Smooth muscle cell (in vitro differentiated cells): ENCODE measurements around the gene IL17RD. TPM values are rescaled to one million over a fixed set of nuclear protein-coding genes. Genes with fewer than 3 reads are reported as not detected.

Experiments
- DNase-seq: peaks from one replicate; lab custom pipeline; 2025; ENCODE audit not compliant: unreplicated experiment; lab: John Stamatoyannopoulos, UW
- H2AFZ ChIP-seq: fragments of 200-600 bp; sonication (generic); 2 replicates; pipeline ENCODE4 v1.6.0; 2016; ENCODE audit warnings: antibody characterized with exemption, low read depth, mild to moderate bottlenecking
- H3F3A ChIP-seq: fragments of 200-600 bp; sonication (generic); 2 replicates; pipeline ENCODE4 v1.6.0; 2017; ENCODE audit warnings: antibody characterized with exemption, low read depth
- H3K27ac ChIP-seq: fragments of 200-600 bp; sonication (generic); 2 replicates; pipeline ENCODE4 v1.5.1; 2016; ENCODE audit warnings: low read depth, mild to moderate bottlenecking
- H3K27me3 ChIP-seq: fragments of 200-600 bp; sonication (generic); 2 replicates; pipeline ENCODE4 v1.6.1; 2016; ENCODE audit warnings: low read depth, mild to moderate bottlenecking
- H3K36me3 ChIP-seq: fragments of 200-600 bp; sonication (generic); 2 replicates; pipeline ENCODE4 v1.5.1; 2016; ENCODE audit warnings: low read depth
- H3K4me1 ChIP-seq: fragments of 200-600 bp; sonication (generic); 2 replicates; pipeline ENCODE4 v1.5.1; 2016; ENCODE audit warnings: low read depth
- H3K4me2 ChIP-seq: fragments of 200-600 bp; sonication (generic); 2 replicates; pipeline ENCODE4 v1.6.0; 2016; ENCODE audit warnings: mild to moderate bottlenecking
- H3K4me3 ChIP-seq: fragments of 200-600 bp; sonication (generic); 2 replicates; pipeline ENCODE4 v1.5.1; 2016; ENCODE audit warnings: mild to moderate bottlenecking
- H3K79me2 ChIP-seq: fragments of 200-600 bp; sonication (generic); 2 replicates; pipeline ENCODE4 v1.6.0; 2016; ENCODE audit warnings: low read depth, mild to moderate bottlenecking
- H3K9ac ChIP-seq: fragments of 200-600 bp; sonication (generic); 2 replicates; pipeline ENCODE4 v1.6.0; 2016; ENCODE audit warnings: low read depth
- H3K9me3 ChIP-seq: fragments of 200-600 bp; sonication (generic); replicated peaks from 2 replicates; pipeline ENCODE4 v1.5.1; 2016; ENCODE audit warnings: low read depth
- H4K20me1 ChIP-seq: fragments of 200-600 bp; sonication (generic); 2 replicates; pipeline ENCODE4 v1.6.0; 2016; ENCODE audit warnings: low read depth
- WGBS: methylation state at CpG from one replicate; pipeline ENCODE4 v1.1.7; 2016; ENCODE audit warnings: low lambda C conversion rate; 5-methylcytosine and 5-hydroxymethylcytosine counted together
- polyA plus RNA-seq: library from polyadenylated mRNA; unstranded; fragments of >200 nt; fragmentation: Nextera tagmentation; extraction: Ambion mirVana; gene quantifications from 2 replicates; pipeline ENCODE4 v1.2.1, GENCODE V29; 2016
- total RNA-seq: library from RNA; depleted of rRNA; stranded (reverse); fragments of >200 nt; gene quantifications from 2 replicates; pipeline ENCODE4 v1.2.3, GENCODE V29; 2014
- TF ChIP-seq, protein P1 (sequence below): fragments of 200-600 bp; sonication (generic); IDR thresholded peaks from 2 replicates; pipeline ENCODE4 v1.5.1; 2017; ENCODE audit warnings: borderline replicate concordance, mild to moderate bottlenecking, antibody characterized with exemption; ENCODE audit not compliant: insufficient read depth, poor library complexity, severe bottlenecking

Gene IL17RD
- total and polyA plus RNA-seq, 2 experiments from 2014 or later = 0.59 to 1.9 TPM

DNA sequence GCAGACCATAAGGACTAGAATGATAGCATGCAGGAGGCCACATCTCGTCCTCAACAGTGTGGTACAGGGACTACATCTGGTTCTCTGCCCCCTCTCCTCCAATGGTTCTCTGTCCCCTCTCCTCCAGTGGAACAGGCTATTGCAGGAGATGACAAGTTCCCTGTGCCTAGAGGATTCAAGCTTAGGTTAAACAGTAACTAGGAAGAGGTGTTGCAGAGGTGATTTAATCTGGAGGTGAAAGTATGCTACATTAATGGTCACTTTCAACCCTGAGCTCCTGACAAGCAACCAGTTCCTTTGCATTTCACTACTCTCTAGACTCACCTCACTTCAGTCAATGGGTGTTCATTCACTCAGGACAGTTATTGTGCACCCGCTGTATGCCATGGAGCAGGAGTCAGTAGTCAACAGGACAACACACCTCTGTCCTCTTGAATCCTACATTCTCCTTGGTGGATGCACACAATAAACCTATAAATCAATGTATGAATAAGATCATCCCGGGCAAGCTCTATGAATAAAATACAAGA is 88.7 kb downstream of the IL17RD start:
- H3K9ac ChIP-seq = no peak overlapping the region
- H3K4me2 ChIP-seq = no peak overlapping the region
- WGBS = 100% methylated on average over 3 of the region's 3 CpGs
- no peak overlapping the region for H2AFZ ChIP-seq
- no peaks in the 10 kb centered on the region for H3F3A ChIP-seq
- H3K4me3 ChIP-seq = no peak overlapping the region
- no peaks in the 10 kb centered on the region for H3K9me3 ChIP-seq
- peaks cover 3% of the 10 kb centered on the region for H3K4me1 ChIP-seq
- H3K79me2 ChIP-seq = no peaks in the 10 kb centered on the region
- H3K27me3 ChIP-seq = no peaks in the 10 kb centered on the region
- DNase-seq = no peak
- peaks cover 5% of the 10 kb centered on the region for H4K20me1 ChIP-seq
- no peaks in the 10 kb centered on the region for H3K36me3 ChIP-seq
- TF ChIP-seq, protein P1, sequence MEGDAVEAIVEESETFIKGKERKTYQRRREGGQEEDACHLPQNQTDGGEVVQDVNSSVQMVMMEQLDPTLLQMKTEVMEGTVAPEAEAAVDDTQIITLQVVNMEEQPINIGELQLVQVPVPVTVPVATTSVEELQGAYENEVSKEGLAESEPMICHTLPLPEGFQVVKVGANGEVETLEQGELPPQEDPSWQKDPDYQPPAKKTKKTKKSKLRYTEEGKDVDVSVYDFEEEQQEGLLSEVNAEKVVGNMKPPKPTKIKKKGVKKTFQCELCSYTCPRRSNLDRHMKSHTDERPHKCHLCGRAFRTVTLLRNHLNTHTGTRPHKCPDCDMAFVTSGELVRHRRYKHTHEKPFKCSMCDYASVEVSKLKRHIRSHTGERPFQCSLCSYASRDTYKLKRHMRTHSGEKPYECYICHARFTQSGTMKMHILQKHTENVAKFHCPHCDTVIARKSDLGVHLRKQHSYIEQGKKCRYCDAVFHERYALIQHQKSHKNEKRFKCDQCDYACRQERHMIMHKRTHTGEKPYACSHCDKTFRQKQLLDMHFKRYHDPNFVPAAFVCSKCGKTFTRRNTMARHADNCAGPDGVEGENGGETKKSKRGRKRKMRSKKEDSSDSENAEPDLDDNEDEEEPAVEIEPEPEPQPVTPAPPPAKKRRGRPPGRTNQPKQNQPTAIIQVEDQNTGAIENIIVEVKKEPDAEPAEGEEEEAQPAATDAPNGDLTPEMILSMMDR = no peak
- H3K27ac ChIP-seq = no peak overlapping the region

DNA sequence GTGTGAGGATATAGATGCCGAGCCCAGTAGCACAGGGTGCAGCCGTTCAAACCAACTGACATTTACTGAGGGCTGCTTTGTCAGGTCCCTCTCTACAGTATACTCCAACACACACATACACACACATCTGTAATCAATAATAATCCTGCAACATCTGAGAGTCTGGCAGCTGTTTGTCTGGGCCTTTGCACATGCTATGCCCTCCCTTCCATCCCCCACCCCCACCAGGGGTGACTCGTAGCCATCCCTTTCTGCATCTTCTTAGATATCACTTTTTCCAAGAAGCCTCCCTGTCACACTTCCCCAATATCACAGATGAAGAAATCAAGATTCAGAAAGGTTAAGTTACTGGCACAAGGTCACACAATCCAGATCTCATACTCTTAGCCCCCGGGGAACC is 91.0 kb downstream of the IL17RD start:
- Histone ChIP-seq H3K27me3 (no peaks in the 10 kb centered on the region), H3K36me3 (no peaks in the 10 kb centered on the region), H4K20me1 (peaks cover 5% of the 10 kb centered on the region), H3K4me2 (no peak overlapping the region), H3K9ac (no peak overlapping the region), H3K4me3 (no peak overlapping the region), H3K27ac (no peak overlapping the region), H3K9me3 (no peaks in the 10 kb centered on the region), H3F3A (no peaks in the 10 kb centered on the region), H3K79me2 (no peaks in the 10 kb centered on the region), H3K4me1 (no peaks in the 10 kb centered on the region), H2AFZ (no peak overlapping the region)
- TF ChIP-seq, protein P1 = no peak
- WGBS = 97% methylated on average over 4 of the region's 4 CpGs
- DNase-seq = no peak

DNA sequence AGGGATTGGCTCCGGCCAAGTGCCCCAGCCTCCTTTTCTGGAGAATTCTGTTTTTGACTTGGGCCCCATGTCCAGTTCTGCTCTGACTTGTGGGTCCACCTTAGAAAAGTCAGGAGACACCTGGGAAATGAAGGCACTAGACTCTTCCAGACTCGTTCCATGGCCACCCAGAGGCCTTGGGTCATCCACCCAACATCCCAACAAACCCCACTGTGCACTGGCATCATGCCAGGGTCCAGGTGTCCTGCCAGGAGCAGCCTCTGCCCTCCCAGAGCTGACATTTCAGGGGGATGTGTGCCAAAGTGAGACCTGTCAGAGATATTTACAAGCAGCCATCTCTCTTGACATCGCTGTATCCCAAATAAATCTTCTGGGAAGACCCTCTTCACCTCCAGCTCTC is 91.5 kb downstream of the IL17RD start:
- WGBS = 96% methylated on average over 3 of the region's 3 CpGs
- Histone ChIP-seq H3K9me3 (no peaks in the 10 kb centered on the region), H3F3A (no peaks in the 10 kb centered on the region), H3K27ac (no peak overlapping the region), H3K4me3 (no peak overlapping the region), H2AFZ (no peak overlapping the region), H4K20me1 (peaks cover 5% of the 10 kb centered on the region), H3K9ac (no peak overlapping the region), H3K79me2 (no peaks in the 10 kb centered on the region), H3K36me3 (no peaks in the 10 kb centered on the region), H3K4me2 (no peak overlapping the region), H3K4me1 (no peaks in the 10 kb centered on the region), H3K27me3 (no peaks in the 10 kb centered on the region)
- no peak for DNase-seq
- TF ChIP-seq, protein P1 = no peak

DNA sequence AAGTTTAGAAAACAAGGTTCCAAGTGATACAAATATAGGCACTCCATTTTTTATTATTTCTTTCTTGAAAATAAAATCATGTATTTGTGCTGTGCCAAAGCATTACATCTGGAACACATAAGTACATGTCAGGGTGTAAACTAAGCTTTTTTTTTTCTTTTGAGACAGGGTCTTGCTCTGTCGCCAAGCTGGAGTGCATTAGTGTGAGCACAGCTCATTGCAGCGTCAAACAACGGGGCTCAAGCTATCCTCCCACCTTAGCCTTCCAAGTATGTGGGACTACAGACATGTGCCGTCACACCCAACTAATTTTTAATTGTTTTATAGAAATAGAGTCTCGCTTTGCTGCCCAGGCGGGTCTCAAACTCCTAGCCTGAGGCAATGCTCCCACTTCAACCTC is 95.7 kb downstream of the IL17RD start:
- H3K36me3 ChIP-seq = no peaks in the 10 kb centered on the region
- no peak overlapping the region for H3K27ac ChIP-seq
- H3K9ac ChIP-seq = no peak overlapping the region
- H3K4me3 ChIP-seq = no peak overlapping the region
- H3K9me3 ChIP-seq = no peaks in the 10 kb centered on the region
- H3K4me2 ChIP-seq = no peak overlapping the region
- TF ChIP-seq, protein P1 = no peak
- 77% methylated on average over 6 of the region's 6 CpGs for WGBS
- H3K4me1 ChIP-seq = no peaks in the 10 kb centered on the region
- no peaks in the 10 kb centered on the region for H3K27me3 ChIP-seq
- DNase-seq = no peak
- H3F3A ChIP-seq = no peaks in the 10 kb centered on the region
- no peak overlapping the region for H2AFZ ChIP-seq
- no peaks in the 10 kb centered on the region for H3K79me2 ChIP-seq
- H4K20me1 ChIP-seq = no peaks in the 10 kb centered on the region
